Cardiac muscle cell (in vitro differentiated cells and primary cell): ENCODE results near the gene RIC8B. TPM values are rescaled to one million over a fixed set of nuclear protein-coding genes. Genes with fewer than 3 reads are reported as not detected.

Source experiments
- DNase-seq, 2 donors: peaks; one replicate each; pipeline versions ENCODE4 v3.0.0 to v3.0.0-alpha.2; 2010 to 2017; ENCODE audit warnings: low read depth in 1 of 2, low spot score in 1 of 2
- H3K27ac ChIP-seq: fragments of 200-600 bp; sonication (generic); 2 replicates; pipeline ENCODE4 v1.5.1; 2016
- H3K27me3 ChIP-seq: fragments of 200-600 bp; sonication (generic); 2 replicates; pipeline ENCODE4 v1.6.0; 2016; ENCODE audit warnings: control low read depth
- H3K36me3 ChIP-seq: fragments of 200-600 bp; sonication (generic); 2 replicates; pipeline ENCODE4 v1.5.1; 2016; ENCODE audit warnings: control low read depth
- H3K4me1 ChIP-seq: fragments of 200-600 bp; sonication (generic); 2 replicates; pipeline ENCODE4 v1.8.1; 2017; ENCODE audit warnings: low read depth, mild to moderate bottlenecking, mixed run types
- H3K4me3 ChIP-seq: fragments of 200-600 bp; sonication (generic); 2 replicates; pipeline ENCODE4 v1.5.1; 2016; ENCODE audit warnings: mild to moderate bottlenecking
- H3K9me3 ChIP-seq: fragments of 200-600 bp; sonication (generic); 2 replicates; pipeline ENCODE4 v1.5.1; 2017; ENCODE audit warnings: low read depth, mild to moderate bottlenecking, control low read depth
- polyA plus RNA-seq: library from polyadenylated mRNA; unstranded; fragments of >200 nt; fragmentation: Nextera tagmentation; extraction: Ambion mirVana; gene quantifications from 2 replicates; pipeline ENCODE4 v1.2.1, GENCODE V29; 2016
- total RNA-seq: library from RNA; depleted of rRNA; stranded (reverse); fragments of >200 nt; gene quantifications from 2 replicates; pipeline ENCODE4 v1.2.3, GENCODE V29; 2016
- TF ChIP-seq, protein P1 (sequence below): IDR thresholded peaks from 2 replicates; pipeline ENCODE4 v1.5.1; 2012; ENCODE audit warnings: low read depth, mild to moderate bottlenecking, low read length

The RIC8B gene
- total and polyA plus RNA-seq, 2 experiments from 2014 or later = 15.7 to 16.6 TPM

DNA sequence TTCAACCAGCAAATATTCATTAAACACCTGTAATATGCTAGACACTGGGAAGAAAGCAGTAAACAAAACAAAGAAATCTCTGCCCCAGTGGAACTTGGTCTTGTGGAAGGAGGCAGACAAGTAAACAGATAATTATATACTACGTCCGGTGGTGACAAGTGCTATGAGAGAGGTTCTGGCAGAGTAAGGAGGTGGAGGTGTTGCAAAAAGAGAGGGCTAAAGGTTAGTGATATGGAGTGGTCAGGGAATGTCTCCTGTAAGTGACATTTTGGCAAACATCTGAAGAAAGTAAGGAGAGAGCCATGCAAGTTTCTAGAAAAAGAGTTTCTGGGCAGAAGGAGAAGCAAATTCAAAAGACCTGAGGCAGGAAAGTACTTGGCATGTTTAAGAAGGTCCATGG lies 73.4 kb downstream of the RIC8B start:
- peaks cover 9% of the 10 kb centered on the region for H3K36me3 ChIP-seq
- no peak overlapping the region for H3K4me3 ChIP-seq
- TF ChIP-seq, protein P1, sequence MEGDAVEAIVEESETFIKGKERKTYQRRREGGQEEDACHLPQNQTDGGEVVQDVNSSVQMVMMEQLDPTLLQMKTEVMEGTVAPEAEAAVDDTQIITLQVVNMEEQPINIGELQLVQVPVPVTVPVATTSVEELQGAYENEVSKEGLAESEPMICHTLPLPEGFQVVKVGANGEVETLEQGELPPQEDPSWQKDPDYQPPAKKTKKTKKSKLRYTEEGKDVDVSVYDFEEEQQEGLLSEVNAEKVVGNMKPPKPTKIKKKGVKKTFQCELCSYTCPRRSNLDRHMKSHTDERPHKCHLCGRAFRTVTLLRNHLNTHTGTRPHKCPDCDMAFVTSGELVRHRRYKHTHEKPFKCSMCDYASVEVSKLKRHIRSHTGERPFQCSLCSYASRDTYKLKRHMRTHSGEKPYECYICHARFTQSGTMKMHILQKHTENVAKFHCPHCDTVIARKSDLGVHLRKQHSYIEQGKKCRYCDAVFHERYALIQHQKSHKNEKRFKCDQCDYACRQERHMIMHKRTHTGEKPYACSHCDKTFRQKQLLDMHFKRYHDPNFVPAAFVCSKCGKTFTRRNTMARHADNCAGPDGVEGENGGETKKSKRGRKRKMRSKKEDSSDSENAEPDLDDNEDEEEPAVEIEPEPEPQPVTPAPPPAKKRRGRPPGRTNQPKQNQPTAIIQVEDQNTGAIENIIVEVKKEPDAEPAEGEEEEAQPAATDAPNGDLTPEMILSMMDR = no peak
- DNase-seq = no peak
- no peak overlapping the region for H3K27ac ChIP-seq
- no peaks in the 10 kb centered on the region for H3K9me3 ChIP-seq
- peaks cover 6% of the 10 kb centered on the region for H3K4me1 ChIP-seq
- no peaks in the 10 kb centered on the region for H3K27me3 ChIP-seq

DNA sequence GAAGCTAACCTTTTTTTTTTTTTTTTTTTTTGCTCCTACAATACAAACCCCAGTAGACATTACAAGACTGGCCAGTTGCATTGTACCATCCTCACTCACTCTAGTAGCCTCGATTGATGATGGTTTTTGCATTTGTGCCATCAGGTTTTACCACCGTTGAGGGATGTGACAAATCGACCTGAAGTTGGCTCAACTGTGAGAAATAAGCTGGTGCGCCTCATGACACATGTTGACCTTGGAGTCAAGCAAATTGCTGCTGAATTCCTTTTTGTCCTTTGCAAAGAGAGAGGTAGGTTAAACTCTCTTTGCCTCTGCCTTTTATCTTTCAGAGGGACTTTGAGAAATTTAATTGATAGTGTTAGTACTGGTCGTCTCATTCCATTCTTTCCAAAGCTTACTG lies 76.8 kb downstream of the RIC8B start:
- no peaks in the 10 kb centered on the region for H3K27me3 ChIP-seq
- peaks cover 17% of the 10 kb centered on the region for H3K36me3 ChIP-seq
- no peaks in the 10 kb centered on the region for H3K9me3 ChIP-seq
- no peak for DNase-seq
- no peaks in the 10 kb centered on the region for H3K4me1 ChIP-seq
- peak overlapping the region; percentile 38 for H3K27ac ChIP-seq
- TF ChIP-seq, protein P1 = no peak
- H3K4me3 ChIP-seq = no peak overlapping the region

DNA sequence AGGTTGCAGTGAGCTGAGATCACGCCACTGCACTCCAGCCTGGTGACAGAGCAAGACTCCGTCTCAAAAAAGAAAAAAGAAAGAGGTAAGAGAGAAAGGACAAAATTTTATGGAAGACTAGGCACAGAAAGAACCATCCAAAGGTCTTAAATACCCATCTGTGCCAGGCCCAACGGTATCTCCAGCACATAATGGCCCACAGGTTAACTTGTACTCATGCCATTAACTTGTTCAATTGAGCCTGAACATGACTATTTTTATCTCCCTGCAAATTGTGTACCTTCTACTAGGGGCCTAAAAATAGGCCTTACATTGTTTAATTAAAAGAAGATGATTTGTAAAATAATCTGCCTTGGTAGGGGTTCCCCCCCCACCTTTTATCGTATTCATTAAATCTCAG lies 80.2 kb downstream of the RIC8B start:
- no peaks in the 10 kb centered on the region for H3K9me3 ChIP-seq
- TF ChIP-seq, protein P1 = no peak
- H3K4me1 ChIP-seq = peaks cover 10% of the 10 kb centered on the region
- no peaks in the 10 kb centered on the region for H3K27me3 ChIP-seq
- peaks cover 18% of the 10 kb centered on the region for H3K36me3 ChIP-seq
- H3K27ac ChIP-seq = no peak overlapping the region
- no peak for DNase-seq
- H3K4me3 ChIP-seq = no peak overlapping the region

DNA sequence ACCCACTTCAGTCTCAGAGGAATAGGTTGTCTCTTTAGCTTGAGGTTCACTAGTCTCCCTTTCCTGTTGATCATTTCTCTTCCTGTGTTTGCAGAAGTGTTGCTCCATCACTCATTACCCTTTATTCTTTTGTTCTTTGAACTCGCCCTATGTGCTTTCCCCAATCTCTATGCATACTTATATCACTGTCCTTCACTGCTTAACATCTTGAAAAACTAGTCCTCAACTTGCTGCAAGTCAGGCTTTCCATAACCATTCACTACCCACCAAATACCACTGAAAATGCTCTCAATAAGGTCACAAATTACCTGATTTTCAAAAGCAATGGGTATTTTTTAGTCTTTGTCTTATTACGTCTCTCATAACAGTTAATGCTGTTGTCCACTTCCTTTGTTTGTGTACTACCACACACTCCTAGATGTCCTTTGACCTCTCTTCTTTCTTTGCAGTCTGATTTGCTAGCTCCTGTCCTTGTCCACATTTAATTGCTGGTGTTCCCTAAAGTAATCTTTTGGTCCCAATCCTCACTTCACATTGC lies 80.8 kb downstream of the RIC8B start:
- Histone ChIP-seq H3K27ac (no peak overlapping the region), H3K9me3 (no peaks in the 10 kb centered on the region), H3K36me3 (peaks cover 18% of the 10 kb centered on the region), H3K4me1 (peaks cover 10% of the 10 kb centered on the region), H3K27me3 (no peaks in the 10 kb centered on the region), H3K4me3 (no peak overlapping the region)
- TF ChIP-seq, protein P1 = no peak
- DNase-seq = no peak

DNA sequence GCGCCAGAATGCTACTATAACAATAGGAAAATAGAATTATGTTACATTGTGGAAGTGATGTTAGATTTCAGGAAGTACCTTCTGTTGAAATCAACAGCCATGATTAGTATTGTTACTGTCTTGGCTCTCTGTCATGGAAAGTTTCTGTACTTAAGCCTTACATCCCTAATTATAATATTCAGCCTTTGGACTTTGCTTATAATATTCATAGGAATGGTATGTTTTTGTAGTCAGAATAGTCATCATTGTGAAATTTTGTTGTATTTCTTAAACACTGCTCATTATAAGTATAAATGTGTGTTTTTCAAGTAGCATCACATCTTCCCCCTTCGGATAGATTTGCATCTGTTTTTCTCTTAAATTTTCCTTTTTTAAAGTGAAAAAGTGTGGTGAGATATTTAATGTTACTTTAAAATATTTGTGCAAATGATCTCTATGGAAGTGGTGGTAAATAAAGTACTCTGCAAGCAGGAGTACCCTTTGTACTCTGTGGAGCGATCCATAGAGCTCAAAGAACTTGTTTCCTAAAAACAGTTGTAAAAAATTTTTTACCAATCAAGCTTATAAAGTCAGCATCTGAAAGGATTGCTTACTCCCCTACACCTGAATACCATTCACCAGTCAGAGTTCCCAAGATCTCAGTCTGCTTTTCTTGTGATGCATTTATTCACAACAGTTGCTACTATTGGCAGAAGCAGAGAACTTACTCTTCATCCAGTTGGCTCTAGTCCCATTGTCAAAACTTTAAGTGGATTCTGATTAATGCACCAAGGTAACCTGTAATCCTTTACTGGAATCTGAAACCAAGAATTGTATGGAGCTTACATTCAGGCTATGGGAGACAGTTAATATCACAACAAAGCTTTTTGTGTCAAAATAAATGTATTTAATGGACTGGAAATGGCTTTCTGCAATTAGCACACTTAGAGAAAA lies 87.8 kb downstream of the RIC8B start:
- TF ChIP-seq, protein P1 = no peak
- H3K27me3 ChIP-seq = no peaks in the 10 kb centered on the region
- H3K4me3 ChIP-seq = no peak overlapping the region
- H3K36me3 ChIP-seq = peaks cover 9% of the 10 kb centered on the region
- H3K4me1 ChIP-seq = peaks cover 10% of the 10 kb centered on the region
- H3K9me3 ChIP-seq = no peaks in the 10 kb centered on the region
- no peak overlapping the region for H3K27ac ChIP-seq
- DNase-seq = peak in 1 of 2 donors; percentile 68
